Panc1 (cell line): Measurements from ENCODE around the gene GPD2.

Experiments used
- CTCF ChIP-seq: fragments of 450-650 bp; IDR thresholded peaks from 2 replicates; pipeline ENCODE4 v1.5.1; 2017; ENCODE audit warnings: mild to moderate bottlenecking
- POLR2AphosphoS5 ChIP-seq: IDR thresholded peaks from 2 replicates; pipeline ENCODE4 v1.6.1; 2012; ENCODE audit warnings: mild to moderate bottlenecking, low read depth, low read length, moderate library complexity
- SIN3A ChIP-seq: IDR thresholded peaks from 2 replicates; pipeline ENCODE4 v1.6.1; 2012; ENCODE audit warnings: low read depth, mild to moderate bottlenecking, low read length, moderate library complexity, borderline replicate concordance; ENCODE audit not compliant: insufficient read depth

- TF ChIP-seq SIN3A (no peak), CTCF (no peak), POLR2AphosphoS5 (no peak)
These were observed 90.9 kb downstream of the GPD2 start for GRCh38 chr2:156526950-156527636.
